NOMO-1 treated with DMSO at 0.1 percent for 48 hours (cell line): Measurements from ENCODE around the gene SREBF1.

Experiments used
- DNase-seq: peaks from one replicate; lab custom pipeline; 2025; ENCODE audit not compliant: unreplicated experiment; lab: John Stamatoyannopoulos, UW

SREBF1 gene

GRCh38 chr17:17826342-17826713 lies 10.5 kb downstream of the SREBF1 start:
- no peak for DNase-seq

- DNase-seq, result no peak
Measured at GRCh38 chr17:17824783-17825614, 11.8 kb downstream of the SREBF1 start.

- no peak for DNase-seq
Measured at GRCh38 chr17:17824119-17824782, 12.5 kb downstream of the SREBF1 start.

GRCh38 chr17:17823433-17824118 lies 13.2 kb downstream of the SREBF1 start:
- DNase-seq, result peak; percentile 76

GRCh38 chr17:17822616-17823015 lies 14.2 kb downstream of the SREBF1 start:
- no peak for DNase-seq

GRCh38 chr17:17822189-17822588 lies 14.6 kb downstream of the SREBF1 start:
- no peak for DNase-seq

- no peak for DNase-seq
Measured at GRCh38 chr17:17820463-17821158, 16.2 kb downstream of the SREBF1 start.

- DNase-seq, result no peak
Measured at GRCh38 chr17:17820046-17820445, 16.7 kb downstream of the SREBF1 start.

GRCh38 chr17:17819561-17819995 lies 17.2 kb downstream of the SREBF1 start:
- peak; percentile 36 for DNase-seq

GRCh38 chr17:17819111-17819510 lies 17.7 kb downstream of the SREBF1 start:
- DNase-seq, result no peak

GRCh38 chr17:17818088-17818526 lies 18.7 kb downstream of the SREBF1 start:
- DNase-seq, result no peak

- no peak for DNase-seq
Measured at GRCh38 chr17:17817552-17817947, 19.2 kb downstream of the SREBF1 start.

GRCh38 chr17:17816831-17817551 lies 19.8 kb downstream of the SREBF1 start:
- DNase-seq, result no peak

GRCh38 chr17:17816240-17816814 lies 20.5 kb downstream of the SREBF1 start:
- no peak for DNase-seq

GRCh38 chr17:17815436-17816200 lies 21.2 kb downstream of the SREBF1 start:
- no peak for DNase-seq

GRCh38 chr17:17815062-17815406 lies 21.8 kb downstream of the SREBF1 start:
- DNase-seq, result no peak

- DNase-seq, result no peak
Measured at GRCh38 chr17:17814162-17815061, 22.4 kb downstream of the SREBF1 start.

GRCh38 chr17:17813725-17814095 lies 23.1 kb downstream of the SREBF1 start:
- no peak for DNase-seq
